GM10248 (cell line): ENCODE measurements around the gene TCEA2.

Source experiments
- CTCF ChIA-PET: fragments of 300-600 bp; sonication (Branson Sonifier 250); formaldehyde crosslinking; extraction: SDS; loops from one replicate; lab custom pipeline; 2021; ENCODE audit warnings: antibody characterized with exemption; lab: Yijun Ruan, JAX
- POLR2A ChIA-PET: fragments of 350-650 bp; sonication (Branson Sonifier 250); formaldehyde crosslinking; extraction: SDS; loops from one replicate; lab custom pipeline; 2020; ENCODE audit warnings: antibody characterized with exemption; lab: Yijun Ruan, JAX
- DNase-seq: peaks from one replicate; pipeline ENCODE4 v3.0.0; 2012; ENCODE audit errors: extremely low spot score
- CTCF ChIP-seq: IDR thresholded peaks from 2 replicates; pipeline ENCODE4 v1.5.1; 2012; ENCODE audit warnings: mild to moderate bottlenecking, low read depth; ENCODE audit errors: extremely low read depth, missing control alignments, control extremely low read depth

TCEA2 gene

GRCh38 chr20:64063389-64064144 lies 569 bp downstream of the TCEA2 start:
- CTCF ChIA-PET = interaction anchor here (1.0 to 1.9 kb wide), 5 partner anchors 10 to 83 kb away, joined by 5 to 13 read pairs (median 7); partner anchors contain the start of genes PRPF6 and SAMD10
- peak; percentile 52 for DNase-seq
- TF ChIP-seq CTCF = no peak
- POLR2A ChIA-PET = no interaction called here

GRCh38 chr20:64064145-64064698 lies 1.2 kb downstream of the TCEA2 start:
- CTCF ChIA-PET = interaction anchor here (0.6 to 1.9 kb wide), 2 partner anchors 13 to 24 kb away, joined by 3 to 5 read pairs; no protein-coding TSS in a partner anchor
- no peak for DNase-seq
- POLR2A ChIA-PET = no interaction called here
- no peak for TF ChIP-seq CTCF

- no peak for TF ChIP-seq CTCF
- CTCF ChIA-PET = interaction anchor here (0.9 to 1.9 kb wide), 4 partner anchors 8 to 25 kb away, joined by 3 to 7 read pairs (median 4); partner anchors contain the start of genes OPRL1 and RGS19
- POLR2A ChIA-PET = no interaction called here
- DNase-seq = no peak
These were observed 2.3 kb downstream of the TCEA2 start for GRCh38 chr20:64065062-64065973.

GRCh38 chr20:64065974-64066343 lies 3.0 kb downstream of the TCEA2 start:
- peak; percentile 81 for DNase-seq
- ChIA-PET POLR2A (no interaction called here), CTCF (interaction anchor here (0.9 to 1.3 kb wide), 3 partner anchors 9 to 14 kb away, joined by 3 to 7 read pairs (median 3); partner anchors contain the start of genes OPRL1 and RGS19)
- no peak for TF ChIP-seq CTCF

- no peak for DNase-seq
- no peak for TF ChIP-seq CTCF
- CTCF ChIA-PET = interaction anchor here (1.1 to 1.3 kb wide), 2 partner anchors 10 to 303 kb away, joined by 3 to 7 read pairs; no protein-coding TSS in a partner anchor
- POLR2A ChIA-PET = no interaction called here
These were observed 4.1 kb downstream of the TCEA2 start for GRCh38 chr20:64067005-64067632.
